Brain microvascular endothelial cell (primary cell): ENCODE measurements around the gene RNF149.
A peak's percentile ranks its signal among the peaks of the same experiment; 100 is the strongest.

Experiments used
- DNase-seq: peaks from one replicate; pipeline ENCODE4 v3.0.0-alpha.2; 2020
- H3K27ac ChIP-seq: fragments of 250-450 bp; sonication (Bioruptor Pico); 2 replicates; pipeline ENCODE4 v1.5.1; 2020; ENCODE audit warnings: mild to moderate bottlenecking, moderate library complexity
- H3K27me3 ChIP-seq: fragments of 250-450 bp; sonication (Bioruptor Pico); replicated peaks from 2 replicates; pipeline ENCODE4 v1.5.1; 2020; ENCODE audit warnings: mild to moderate bottlenecking
- H3K36me3 ChIP-seq: fragments of 250-450 bp; sonication (Bioruptor Pico); replicated peaks from 2 replicates; pipeline ENCODE4 v1.5.1; 2020; ENCODE audit warnings: mild to moderate bottlenecking
- H3K4me3 ChIP-seq: 2 replicates; pipeline ENCODE4 v1.5.1; 2011; ENCODE audit warnings: low read depth, mild to moderate bottlenecking, control low read depth, low read length, moderate library complexity
- in situ Hi-C: cut with HindIII; loops from 2 replicates; pipeline ENCODE4 v1.10.0; 2017; ENCODE audit warnings: low sequenced_read_pairs, low pct_ligation_motif_present
- TF ChIP-seq, protein P1 (sequence below): IDR thresholded peaks from 2 replicates; pipeline ENCODE4 v1.5.1; 2011; ENCODE audit warnings: low read depth, mild to moderate bottlenecking, moderate library complexity, low read length, control low read depth, inconsistent platforms; ENCODE audit errors: missing control alignments

Gene RNF149

DNA sequence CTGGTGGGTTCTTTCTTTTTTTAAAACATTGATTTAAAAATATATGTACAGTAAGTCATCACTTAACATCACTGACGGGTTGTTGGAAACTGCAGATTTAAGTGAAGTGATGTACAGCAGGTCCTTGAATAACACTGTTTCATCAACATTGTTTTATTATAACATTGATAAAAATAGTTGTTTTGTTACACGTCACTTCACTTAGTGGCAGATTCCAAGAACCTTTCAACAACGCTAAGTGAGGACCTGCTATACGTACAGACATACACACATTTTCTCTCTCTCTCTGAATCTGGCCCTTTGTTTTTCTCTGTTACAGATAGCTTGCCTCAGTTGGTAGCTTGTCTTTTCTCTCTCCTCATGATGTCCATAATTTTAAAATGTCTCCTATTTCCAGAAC, 46.4 kb downstream of the RNF149 start:
- H3K36me3 ChIP-seq, result peaks cover 40% of the 10 kb centered on the region
- in situ Hi-C loops, result no loop called here
- DNase-seq, result no peak
- H3K4me3 ChIP-seq, result no peak overlapping the region
- H3K27ac ChIP-seq, result no peak overlapping the region
- TF ChIP-seq, protein P1, sequence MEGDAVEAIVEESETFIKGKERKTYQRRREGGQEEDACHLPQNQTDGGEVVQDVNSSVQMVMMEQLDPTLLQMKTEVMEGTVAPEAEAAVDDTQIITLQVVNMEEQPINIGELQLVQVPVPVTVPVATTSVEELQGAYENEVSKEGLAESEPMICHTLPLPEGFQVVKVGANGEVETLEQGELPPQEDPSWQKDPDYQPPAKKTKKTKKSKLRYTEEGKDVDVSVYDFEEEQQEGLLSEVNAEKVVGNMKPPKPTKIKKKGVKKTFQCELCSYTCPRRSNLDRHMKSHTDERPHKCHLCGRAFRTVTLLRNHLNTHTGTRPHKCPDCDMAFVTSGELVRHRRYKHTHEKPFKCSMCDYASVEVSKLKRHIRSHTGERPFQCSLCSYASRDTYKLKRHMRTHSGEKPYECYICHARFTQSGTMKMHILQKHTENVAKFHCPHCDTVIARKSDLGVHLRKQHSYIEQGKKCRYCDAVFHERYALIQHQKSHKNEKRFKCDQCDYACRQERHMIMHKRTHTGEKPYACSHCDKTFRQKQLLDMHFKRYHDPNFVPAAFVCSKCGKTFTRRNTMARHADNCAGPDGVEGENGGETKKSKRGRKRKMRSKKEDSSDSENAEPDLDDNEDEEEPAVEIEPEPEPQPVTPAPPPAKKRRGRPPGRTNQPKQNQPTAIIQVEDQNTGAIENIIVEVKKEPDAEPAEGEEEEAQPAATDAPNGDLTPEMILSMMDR, result no peak
- H3K27me3 ChIP-seq, result no peaks in the 10 kb centered on the region

DNA sequence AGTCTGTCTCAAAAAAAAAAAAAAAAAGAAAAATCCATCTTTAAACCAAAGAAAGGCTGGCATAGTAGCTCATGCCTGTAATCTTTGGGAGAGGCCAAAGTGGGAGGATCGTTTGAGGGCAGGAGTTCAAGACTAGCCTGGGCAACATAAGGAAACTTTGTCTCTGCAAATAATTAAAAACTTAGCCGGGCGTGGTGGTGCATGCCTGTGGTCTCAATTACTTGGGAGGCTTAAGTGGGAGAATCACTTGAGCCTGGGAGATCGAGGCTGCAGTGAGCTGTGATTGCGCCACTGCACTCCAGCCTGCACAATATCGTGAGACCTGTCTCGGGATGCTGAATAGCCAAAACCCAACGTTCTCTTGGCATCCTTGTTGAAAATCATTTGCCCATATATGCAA, 49.7 kb downstream of the RNF149 start:
- H3K27me3 ChIP-seq, result no peaks in the 10 kb centered on the region
- H3K4me3 ChIP-seq, result no peak overlapping the region
- TF ChIP-seq, protein P1, result no peak
- H3K36me3 ChIP-seq, result peaks cover 16% of the 10 kb centered on the region
- in situ Hi-C loops, result no loop called here
- no peak overlapping the region for H3K27ac ChIP-seq
- no peak for DNase-seq

DNA sequence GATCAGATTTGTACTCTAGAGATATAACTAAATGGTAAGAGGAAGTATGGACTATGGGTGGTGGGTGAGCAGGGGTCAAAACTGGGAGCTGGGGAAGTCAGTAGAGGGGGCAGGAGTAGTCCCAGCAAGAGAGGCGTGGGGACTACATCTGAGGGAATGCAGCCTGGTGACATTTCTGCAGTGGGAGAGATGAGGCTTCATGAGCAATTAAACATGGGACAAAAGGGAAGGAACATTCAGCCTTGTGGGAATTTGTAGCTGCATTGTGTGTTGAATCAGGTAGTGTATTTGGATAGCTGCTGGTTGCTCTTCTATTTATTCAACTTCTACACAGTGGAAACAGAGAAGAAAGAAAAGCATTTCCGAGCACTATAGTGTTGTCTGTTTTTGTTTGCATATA, 52.2 kb downstream of the RNF149 start:
- no peak overlapping the region for H3K4me3 ChIP-seq
- H3K27me3 ChIP-seq, result no peaks in the 10 kb centered on the region
- no peak overlapping the region for H3K27ac ChIP-seq
- TF ChIP-seq, protein P1, result no peak
- in situ Hi-C loops, result no loop called here
- H3K36me3 ChIP-seq, result peaks cover 6% of the 10 kb centered on the region
- no peak for DNase-seq

DNA sequence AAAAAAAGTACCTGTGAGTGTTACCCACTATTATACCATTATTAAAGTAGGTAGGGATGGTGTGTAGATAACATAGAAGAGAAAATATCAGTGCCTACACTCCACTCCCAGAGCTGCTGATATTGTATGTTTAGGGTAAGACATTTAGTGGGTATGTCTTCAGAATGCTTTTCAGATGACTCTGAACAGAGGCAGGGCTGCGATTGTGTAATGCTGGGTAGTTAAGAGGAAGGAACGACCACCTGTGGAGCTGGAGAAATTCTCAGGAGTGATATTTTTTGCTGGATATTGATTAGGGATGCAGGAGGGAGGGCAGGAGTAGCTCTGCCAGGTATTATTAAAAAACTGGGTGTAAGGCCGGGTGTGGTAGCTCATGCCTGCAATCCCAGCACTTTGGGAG, 53.0 kb downstream of the RNF149 start:
- H3K27ac ChIP-seq, result no peak overlapping the region
- no peak overlapping the region for H3K4me3 ChIP-seq
- no peaks in the 10 kb centered on the region for H3K27me3 ChIP-seq
- TF ChIP-seq, protein P1, result no peak
- peaks cover 6% of the 10 kb centered on the region for H3K36me3 ChIP-seq
- peak; percentile 25 for DNase-seq
- in situ Hi-C loops, result no loop called here

DNA sequence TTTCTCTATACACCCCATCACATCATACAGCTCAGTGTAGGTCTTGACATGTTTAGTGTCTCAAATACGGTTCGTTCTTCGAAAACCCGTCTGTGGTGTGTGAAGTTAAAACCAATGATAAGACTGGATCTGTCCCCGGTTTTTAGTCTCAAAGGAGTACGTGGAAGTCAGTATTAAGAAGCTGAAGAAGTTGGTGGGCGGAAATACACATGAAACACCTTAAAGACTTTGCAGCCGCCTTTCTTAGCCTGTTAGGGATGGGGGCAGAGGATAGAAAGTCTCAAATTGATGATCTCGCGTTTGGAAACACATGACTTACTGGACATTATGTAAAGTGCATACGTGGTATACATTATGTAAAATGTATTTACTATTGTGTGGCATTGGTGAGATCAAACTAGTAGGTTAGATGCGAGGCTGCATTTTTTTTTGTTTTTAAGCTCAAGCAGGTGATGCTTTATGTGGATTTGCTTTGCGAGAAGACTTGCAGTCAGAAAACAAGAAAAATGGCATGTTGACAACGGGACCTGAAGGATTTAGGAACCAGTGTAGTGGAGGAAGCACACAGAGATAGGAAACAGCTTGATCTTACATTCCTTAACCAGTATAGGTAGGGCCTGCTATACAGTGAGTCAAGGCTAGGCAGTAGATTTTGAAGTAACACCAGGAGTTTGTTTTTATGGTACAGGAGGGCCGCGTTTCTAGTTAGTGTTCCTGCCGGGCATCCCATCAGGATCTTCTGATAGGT, 54.6 kb downstream of the RNF149 start:
- Histone ChIP-seq H3K36me3 (peaks cover 2% of the 10 kb centered on the region), H3K4me3 (peak overlapping the region; percentile 87), H3K27ac (no peak overlapping the region), H3K27me3 (no peaks in the 10 kb centered on the region)
- TF ChIP-seq, protein P1, result no peak
- in situ Hi-C loops, result no loop called here
- DNase-seq, result no peak
